Upper lobe of right lung (tissue), 1 donor: ENCODE data around the gene LCE2C. TPM values are rescaled to one million over a fixed set of nuclear protein-coding genes. Genes with fewer than 3 reads are reported as not detected.
"Not testable (repeated sequence)": the region's sequence is repeated elsewhere in the genome, so short reads cannot be mapped to it uniquely, and the experiment has no call there.

ENCODE experiments used
- ATAC-seq: fragments of 200-7000 bp; cut with Tn5 transposase; one replicate; pipeline ENCODE4 v1.9.1; 2020; ENCODE audit warnings: mild to moderate bottlenecking, moderate library complexity
- DNase-seq: peaks from one replicate; pipeline ENCODE4 v3.0.0-alpha.2; 2020
- H3K27ac ChIP-seq: fragments of 200-600 bp; one replicate; pipeline ENCODE4 v1.8.0; 2022
- H3K27me3 ChIP-seq: fragments of 200-600 bp; one replicate; pipeline ENCODE4 v1.8.0; 2022; ENCODE audit warnings: mild to moderate bottlenecking
- H3K36me3 ChIP-seq: fragments of 200-600 bp; one replicate; pipeline ENCODE4 v1.8.0; 2022
- H3K4me1 ChIP-seq: fragments of 200-600 bp; one replicate; pipeline ENCODE4 v1.8.0; 2022
- H3K4me3 ChIP-seq: fragments of 200-600 bp; one replicate; pipeline ENCODE4 v1.8.0; 2022; ENCODE audit warnings: mild to moderate bottlenecking
- H3K9me3 ChIP-seq: fragments of 200-600 bp; one replicate; pipeline ENCODE4 v1.8.0; 2022
- intact Hi-C: fragments of 100-400 bp; cut with DNase I; formaldehyde crosslinking; loops from one replicate; pipeline ENCODE4 v1.11.0; 2022
- total RNA-seq: library from RNA; stranded (reverse); fragmentation: NEBNext Ultra II Directional; extraction: Animal tissue kit (Norgen Biotek cat#: 25700); gene quantifications from one replicate; pipeline ENCODE4 v1.2.1, GENCODE V29; 2021
- TF ChIP-seq, protein P1 (sequence below): fragments of 200-600 bp; IDR thresholded peaks from one replicate; pipeline ENCODE4 v1.8.0; 2022; ENCODE audit warnings: antibody characterized with exemption
- donor health status: DM: no; HTN: yes; CAD: no; lungs with severe emphysema.

Gene LCE2C
- total RNA-seq, 1 donor from 2014 or later, result not detected

GRCh38 chr1:152646656-152647055, 28.4 kb upstream of the LCE2C start:
- DNase-seq (no peak), ATAC-seq (no peak)
- no peaks in the 10 kb centered on the region for H3K36me3 ChIP-seq
- TF ChIP-seq, protein P1, sequence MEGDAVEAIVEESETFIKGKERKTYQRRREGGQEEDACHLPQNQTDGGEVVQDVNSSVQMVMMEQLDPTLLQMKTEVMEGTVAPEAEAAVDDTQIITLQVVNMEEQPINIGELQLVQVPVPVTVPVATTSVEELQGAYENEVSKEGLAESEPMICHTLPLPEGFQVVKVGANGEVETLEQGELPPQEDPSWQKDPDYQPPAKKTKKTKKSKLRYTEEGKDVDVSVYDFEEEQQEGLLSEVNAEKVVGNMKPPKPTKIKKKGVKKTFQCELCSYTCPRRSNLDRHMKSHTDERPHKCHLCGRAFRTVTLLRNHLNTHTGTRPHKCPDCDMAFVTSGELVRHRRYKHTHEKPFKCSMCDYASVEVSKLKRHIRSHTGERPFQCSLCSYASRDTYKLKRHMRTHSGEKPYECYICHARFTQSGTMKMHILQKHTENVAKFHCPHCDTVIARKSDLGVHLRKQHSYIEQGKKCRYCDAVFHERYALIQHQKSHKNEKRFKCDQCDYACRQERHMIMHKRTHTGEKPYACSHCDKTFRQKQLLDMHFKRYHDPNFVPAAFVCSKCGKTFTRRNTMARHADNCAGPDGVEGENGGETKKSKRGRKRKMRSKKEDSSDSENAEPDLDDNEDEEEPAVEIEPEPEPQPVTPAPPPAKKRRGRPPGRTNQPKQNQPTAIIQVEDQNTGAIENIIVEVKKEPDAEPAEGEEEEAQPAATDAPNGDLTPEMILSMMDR, result no peak
- H3K4me3 ChIP-seq, result no peak overlapping the region
- H3K27ac ChIP-seq, result no peak overlapping the region
- intact Hi-C loops, result no loop called here
- no peaks in the 10 kb centered on the region for H3K4me1 ChIP-seq
- H3K27me3 ChIP-seq, result peaks cover 5% of the 10 kb centered on the region
- no peaks in the 10 kb centered on the region for H3K9me3 ChIP-seq

DNA sequence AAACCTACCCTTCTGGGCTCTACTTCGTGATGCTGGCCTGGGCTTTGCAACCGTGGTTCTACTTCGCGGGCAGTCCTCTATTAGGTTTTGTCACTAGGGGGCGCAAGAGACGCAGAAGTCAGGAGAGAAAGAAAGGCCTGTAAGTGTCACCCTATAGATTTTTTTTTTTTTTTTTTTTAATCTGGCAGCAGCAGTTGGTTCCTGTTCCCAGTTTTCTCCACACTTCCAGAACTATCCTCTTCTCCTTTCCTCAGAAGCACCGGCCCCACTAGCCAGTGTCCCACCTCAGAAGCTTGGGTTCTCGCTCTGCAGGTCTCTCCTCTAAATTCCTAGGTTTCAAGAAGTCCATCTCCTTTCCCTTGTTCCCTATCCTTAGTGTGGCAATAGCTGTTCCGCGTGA, 21.0 kb upstream of the LCE2C start:
- DNase-seq, result no peak
- Histone ChIP-seq H3K27ac (no peak overlapping the region), H3K36me3 (no peaks in the 10 kb centered on the region), H3K4me3 (no peak overlapping the region), H3K9me3 (no peaks in the 10 kb centered on the region), H3K27me3 (peaks cover 2% of the 10 kb centered on the region), H3K4me1 (no peaks in the 10 kb centered on the region)
- ATAC-seq, result peak; percentile 77
- TF ChIP-seq, protein P1, result peak; percentile 57
- intact Hi-C loops, result no loop called here

DNA sequence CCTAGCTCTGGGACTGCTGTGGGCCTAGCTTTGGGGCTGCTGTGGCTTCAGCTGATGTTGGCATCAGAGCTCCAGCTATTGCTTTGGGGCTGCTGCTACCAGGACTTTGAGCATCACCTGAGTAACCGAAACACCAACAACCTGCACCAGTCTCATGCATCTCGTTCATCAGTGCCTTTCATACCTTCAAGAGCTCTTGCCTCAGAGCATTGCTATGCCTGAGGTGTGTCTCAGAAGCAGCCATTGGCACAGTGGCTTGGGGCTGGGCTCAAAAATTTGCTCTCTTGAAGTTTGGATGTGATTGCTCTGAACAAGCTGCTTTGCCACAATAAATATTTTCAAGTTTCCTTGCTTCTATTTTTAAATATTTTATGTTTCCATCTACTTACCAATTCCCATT, 18.6 kb upstream of the LCE2C start:
- no peak for DNase-seq
- Histone ChIP-seq H3K36me3 (no peaks in the 10 kb centered on the region), H3K27me3 (peaks cover 4% of the 10 kb centered on the region), H3K4me3 (no peak overlapping the region), H3K4me1 (no peaks in the 10 kb centered on the region), H3K27ac (no peak overlapping the region), H3K9me3 (no peaks in the 10 kb centered on the region)
- intact Hi-C loops, result no loop called here
- TF ChIP-seq, protein P1, result no peak
- ATAC-seq, result peak; percentile 88

DNA sequence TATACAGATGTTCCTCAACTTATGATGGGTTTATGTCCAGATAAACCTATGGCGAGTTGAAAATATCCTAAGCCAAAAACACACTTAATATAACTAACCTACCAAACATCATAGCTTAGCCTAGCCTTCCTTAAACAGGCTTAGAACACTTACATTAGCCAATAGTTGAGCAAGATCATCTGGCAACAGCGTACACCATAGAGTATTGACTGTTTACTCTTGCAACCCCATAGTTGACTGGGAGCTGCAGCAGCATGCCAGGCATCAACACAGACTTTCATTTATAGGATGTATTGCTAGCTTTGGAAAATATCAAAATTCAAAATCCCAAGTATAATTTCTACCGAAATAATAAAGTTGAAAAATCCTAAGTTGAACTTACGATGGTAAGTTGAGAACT, 17.4 kb upstream of the LCE2C start:
- H3K4me3 ChIP-seq, result no peak overlapping the region
- H3K27ac ChIP-seq, result no peak overlapping the region
- H3K9me3 ChIP-seq, result no peaks in the 10 kb centered on the region
- intact Hi-C loops, result no loop called here
- DNase-seq (no peak), ATAC-seq (no peak)
- no peaks in the 10 kb centered on the region for H3K36me3 ChIP-seq
- TF ChIP-seq, protein P1, result no peak
- H3K27me3 ChIP-seq, result peaks cover 4% of the 10 kb centered on the region
- H3K4me1 ChIP-seq, result no peaks in the 10 kb centered on the region

- TF ChIP-seq, protein P1, result no peak
- Histone ChIP-seq H3K4me1 (no peaks in the 10 kb centered on the region), H3K36me3 (no peaks in the 10 kb centered on the region), H3K27me3 (peaks cover 4% of the 10 kb centered on the region), H3K9me3 (no peaks in the 10 kb centered on the region), H3K4me3 (no peak overlapping the region), H3K27ac (no peak overlapping the region)
- intact Hi-C loops, result no loop called here
- ATAC-seq (no peak), DNase-seq (no peak)
Measured at GRCh38 chr1:152658649-152659048, 16.4 kb upstream of the LCE2C start.

- H3K27me3 ChIP-seq, result peaks cover 4% of the 10 kb centered on the region
- H3K4me3 ChIP-seq, result no peak within 1 kb of the TSS
- TF ChIP-seq, protein P1, result no peak
- H3K4me1 ChIP-seq, result no peaks in the 10 kb centered on the region
- H3K27ac ChIP-seq, result no peak within 1 kb of the TSS
- no peaks in the 10 kb centered on the region for H3K36me3 ChIP-seq
- no peaks in the 10 kb centered on the region for H3K9me3 ChIP-seq
- DNase-seq (no peak), ATAC-seq (no peak)
- intact Hi-C loops, result no loop called here
Measured at GRCh38 chr1:152663098-152663497, 12.0 kb upstream of the LCE2C start, which contains the start of gene LCE2D. LCE2D (plus strand) TSS chr1:152663380; CDS start chr1:152664106, 726 bp downstream.

DNA sequence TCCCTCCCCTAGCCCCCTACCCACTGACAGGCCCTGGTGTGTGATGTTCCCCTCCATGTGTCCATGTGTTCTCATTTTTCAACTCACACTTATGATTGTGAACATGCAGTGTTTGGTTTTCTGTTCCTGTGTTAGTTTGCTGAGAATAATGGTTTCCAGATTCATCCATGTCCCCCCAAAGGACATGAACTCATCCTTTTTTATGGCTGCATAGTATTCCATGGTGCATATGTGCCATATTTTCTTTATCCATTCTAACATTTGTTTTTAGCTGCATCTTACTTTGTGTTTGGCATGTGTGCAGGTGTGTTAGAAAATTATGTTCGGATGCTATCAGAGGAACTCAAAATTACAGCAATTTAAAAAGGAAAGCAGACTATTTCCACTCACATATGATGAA, 8.9 kb upstream of the LCE2C start:
- H3K27ac ChIP-seq, H3K4me1 ChIP-seq, intact Hi-C loops, H3K36me3 ChIP-seq, H3K4me3 ChIP-seq, H3K27me3 ChIP-seq, DNase-seq, H3K9me3 ChIP-seq, ATAC-seq: not testable (repeated sequence)
